ENCODE measurements around the gene ATP1B1.
A peak's percentile ranks its signal among the peaks of the same experiment; 100 is the strongest.

Gene ATP1B1

DNA sequence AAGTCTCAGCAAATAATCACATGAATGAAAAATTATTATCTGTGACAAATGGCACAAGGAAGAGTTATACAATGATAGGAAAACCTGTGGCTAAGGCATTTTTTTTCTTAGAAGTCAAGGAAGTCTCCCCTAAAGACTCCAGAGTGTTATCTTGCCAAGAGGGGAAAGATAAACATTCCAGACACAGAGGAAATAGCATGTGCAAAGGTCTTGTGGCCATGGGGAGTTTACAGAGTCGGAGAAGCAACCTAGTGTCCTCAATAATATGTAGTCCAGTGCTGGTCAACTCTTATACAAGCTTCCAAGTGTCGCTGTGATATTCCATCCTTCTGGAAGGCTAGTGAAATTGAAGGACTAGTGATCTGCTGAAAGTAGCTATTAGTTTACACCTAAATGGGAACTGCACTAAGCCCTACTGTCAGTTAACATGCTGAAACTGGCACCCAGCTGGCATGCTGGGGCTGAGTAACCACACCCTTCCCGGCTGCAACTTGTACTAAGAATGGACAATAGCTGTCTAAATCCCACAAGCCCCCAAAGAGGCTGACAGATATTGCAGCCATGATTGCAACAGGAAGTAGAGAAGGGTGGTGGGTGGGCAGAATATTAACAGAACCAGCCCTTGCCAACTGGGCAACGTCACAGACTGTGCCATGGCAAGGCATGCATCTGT, 11.5 kb upstream of the ATP1B1 start:
- DNase-seq = no peak

DNA sequence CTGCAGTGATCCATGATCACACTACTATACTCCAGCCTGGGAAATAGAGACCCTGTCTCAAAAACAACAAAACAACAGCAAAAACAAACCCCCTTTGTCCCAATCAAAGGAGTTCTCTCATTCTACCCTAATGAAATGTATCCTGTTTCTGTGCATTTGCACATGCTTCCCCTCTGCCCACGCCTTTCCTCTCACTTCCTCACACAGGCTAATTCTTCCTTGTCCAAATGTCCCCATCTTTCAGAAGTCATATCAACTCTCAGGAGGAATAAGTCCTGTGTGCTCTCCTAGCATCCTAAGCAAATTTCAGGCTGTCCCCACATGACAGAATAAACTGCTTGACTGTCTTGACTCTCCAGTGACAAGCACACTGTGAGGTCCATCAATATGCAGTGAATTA, 8.1 kb upstream of the ATP1B1 start:
- DNase-seq = no peak

DNA sequence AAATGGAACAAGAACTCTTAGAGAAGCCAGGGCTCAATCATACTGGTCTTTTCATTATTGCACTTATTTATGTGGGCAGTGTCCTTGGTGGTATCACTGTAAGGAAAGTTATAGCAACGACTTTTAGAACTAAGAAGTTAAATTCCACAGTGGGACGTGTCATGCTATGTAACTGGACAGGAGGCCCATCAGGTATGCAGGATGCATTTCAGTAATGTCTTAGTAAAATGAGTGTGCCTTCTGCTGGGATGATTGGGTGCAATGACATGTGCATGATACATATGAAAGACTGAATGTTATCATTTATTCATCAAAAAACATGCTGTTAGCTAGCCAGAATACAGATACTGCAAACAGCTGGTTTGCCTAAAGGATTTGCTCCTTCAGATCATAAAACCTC, 6.9 kb upstream of the ATP1B1 start:
- no peak for DNase-seq

DNA sequence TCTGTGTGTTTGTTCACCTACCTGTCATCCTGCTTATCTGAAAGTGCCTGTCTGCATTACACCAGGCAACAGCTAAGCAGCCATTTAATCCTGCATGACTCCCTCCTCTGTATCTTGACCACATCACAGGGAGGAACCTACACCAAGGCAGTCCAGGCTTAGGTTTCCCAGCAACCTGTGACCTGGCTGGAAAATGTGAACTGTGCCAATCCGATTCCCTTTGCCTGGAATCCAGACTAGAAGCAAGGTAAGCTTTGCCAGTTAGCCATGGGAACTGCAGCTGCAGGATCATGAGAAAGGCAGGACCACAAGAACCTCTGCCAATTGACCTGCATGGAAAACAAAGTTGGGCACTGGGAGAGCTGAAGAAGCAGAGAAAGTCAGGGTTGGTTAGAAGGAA, 6.3 kb upstream of the ATP1B1 start:
- DNase-seq = peak in 3 of 14 donors; percentile 29 to 37 (median 30)

DNA sequence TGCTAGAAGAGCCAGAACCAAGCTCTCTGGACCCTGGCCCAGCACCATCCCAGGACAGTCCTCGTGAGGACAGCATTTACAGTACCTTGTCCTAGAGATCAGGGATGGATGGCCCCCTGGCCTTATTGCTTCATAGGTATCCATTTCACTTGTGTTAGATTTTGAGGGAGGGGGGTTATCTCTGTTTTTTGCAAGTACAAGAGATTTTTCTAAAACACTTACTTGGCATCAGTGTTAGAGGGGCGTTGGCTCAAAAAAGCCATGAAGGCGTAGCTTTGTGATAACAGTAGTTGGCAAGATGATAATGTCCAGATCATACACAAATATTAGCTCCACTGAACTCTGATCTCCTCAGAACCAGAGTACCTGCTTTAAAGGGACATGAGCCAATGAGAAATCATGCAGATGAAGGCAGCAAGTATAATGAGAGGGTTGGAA, 5.8 kb upstream of the ATP1B1 start:
- DNase-seq = no peak

DNA sequence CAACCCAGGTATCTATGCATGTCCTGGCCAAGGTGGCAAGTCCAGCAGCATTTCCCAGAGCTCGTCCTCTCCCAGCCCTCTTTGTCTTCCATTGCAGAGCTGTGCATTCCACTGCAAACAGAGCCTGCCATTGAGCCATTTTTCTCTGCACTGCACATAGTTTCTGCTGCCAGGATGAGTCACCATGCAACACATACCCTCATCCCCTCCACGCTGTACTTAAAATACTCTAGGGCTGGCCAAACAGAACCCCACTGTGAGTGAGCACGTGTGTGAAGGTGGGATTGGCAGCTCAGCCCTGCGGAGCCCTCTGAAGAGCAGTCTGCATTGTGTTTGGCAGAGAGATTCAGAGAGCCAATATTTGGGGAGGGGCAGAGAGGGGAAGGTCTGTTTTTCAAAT, 3.9 kb upstream of the ATP1B1 start:
- peak in 7 of 14 donors; percentile 46 to 77 (median 57) for DNase-seq

DNA sequence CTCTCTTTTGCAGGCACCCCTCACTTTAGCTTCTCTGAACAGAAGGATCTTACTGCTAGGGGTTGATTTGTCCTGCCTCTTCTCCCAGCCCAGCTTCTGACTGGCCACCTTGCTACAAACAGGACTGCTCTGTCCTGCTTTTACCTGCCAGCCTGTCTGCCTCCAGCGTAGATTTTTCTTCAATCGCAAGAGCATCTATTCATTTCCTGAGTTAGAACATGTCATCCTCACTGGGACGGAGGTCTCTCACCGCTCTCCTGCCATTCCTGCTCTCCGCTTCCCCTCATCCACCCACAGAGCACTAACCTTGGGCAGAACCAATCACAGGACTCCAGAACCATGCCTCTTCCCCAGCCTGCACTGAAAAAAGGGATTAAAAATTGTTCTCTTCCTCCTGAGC, 3.5 kb upstream of the ATP1B1 start:
- peak in 2 of 14 donors; percentile 55 to 60 for DNase-seq

DNA sequence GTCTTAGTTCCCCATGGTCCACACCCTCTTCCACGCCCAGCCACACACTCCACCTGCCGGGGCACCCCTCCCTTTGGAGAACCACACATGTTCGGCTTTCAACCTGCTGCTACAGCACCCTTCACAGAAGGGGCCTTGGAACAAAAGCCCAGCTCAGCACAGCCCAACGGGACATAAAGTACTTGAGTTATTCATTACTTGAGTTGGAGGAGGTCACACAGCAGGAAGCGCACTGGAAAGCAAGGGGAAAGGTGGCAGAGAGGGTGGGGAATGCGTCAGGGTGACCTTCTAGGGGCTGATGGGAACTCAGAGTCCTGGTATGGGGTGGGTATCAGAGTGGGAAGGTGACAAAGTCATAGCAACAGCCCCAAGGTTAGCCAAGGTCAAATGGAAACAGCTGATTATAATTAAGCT, 3.0 kb upstream of the ATP1B1 start:
- no peak for DNase-seq

DNA sequence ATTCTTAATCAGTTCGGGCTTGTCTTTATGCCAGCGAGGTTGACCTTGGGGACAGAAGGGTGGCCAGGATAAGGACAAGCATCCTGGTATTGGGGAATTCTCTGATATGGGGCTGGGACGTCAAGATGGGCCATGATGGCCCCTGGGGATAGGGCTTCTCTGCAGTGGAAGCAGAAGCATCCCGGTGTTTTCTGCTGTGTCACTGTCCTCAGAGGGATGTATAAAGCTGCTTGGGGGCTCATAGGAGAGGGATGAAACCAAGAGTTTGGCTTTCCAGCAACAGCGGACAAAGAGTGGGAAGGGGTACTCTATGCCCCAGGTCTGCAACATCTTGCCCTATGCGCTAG, 1.4 kb upstream of the ATP1B1 start:
- DNase-seq = peak in 2 of 14 donors; percentile 59 to 60

DNA sequence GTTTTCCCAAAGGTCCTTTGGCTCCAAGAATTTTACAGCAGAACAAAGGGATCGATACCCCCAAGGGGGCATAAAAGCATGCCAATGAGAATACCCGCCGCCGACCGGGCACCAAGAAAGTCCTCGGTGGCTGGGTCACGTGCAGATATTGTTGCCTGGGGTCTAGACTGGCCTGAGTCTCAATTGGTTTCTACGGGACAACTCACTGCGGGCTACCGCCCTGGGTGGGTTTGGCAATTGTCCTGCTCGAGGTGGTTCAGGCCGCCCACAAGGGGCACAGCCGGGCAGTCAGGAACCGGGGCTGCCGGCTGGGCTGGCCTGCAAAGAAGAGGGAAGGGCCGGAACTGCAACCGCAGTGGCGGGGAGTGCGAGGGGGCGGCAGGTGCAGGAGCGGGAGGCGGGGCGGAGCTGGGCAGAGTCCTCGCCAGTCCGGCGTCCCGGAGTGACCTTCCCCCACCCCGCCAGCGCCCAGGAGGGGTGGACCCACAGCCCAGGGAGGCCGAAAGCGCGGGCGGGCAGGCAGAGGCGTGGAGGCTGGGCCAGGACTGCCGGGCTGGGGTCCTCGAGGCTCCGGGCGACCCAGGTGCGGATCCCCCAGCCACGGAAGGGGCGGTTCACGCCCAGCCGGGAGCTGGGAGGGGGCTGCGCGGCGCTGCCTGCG, 926 bp upstream of the ATP1B1 start:
- DNase-seq = peak in 10 of 14 donors; percentile 54 to 91 (median 86)

DNA sequence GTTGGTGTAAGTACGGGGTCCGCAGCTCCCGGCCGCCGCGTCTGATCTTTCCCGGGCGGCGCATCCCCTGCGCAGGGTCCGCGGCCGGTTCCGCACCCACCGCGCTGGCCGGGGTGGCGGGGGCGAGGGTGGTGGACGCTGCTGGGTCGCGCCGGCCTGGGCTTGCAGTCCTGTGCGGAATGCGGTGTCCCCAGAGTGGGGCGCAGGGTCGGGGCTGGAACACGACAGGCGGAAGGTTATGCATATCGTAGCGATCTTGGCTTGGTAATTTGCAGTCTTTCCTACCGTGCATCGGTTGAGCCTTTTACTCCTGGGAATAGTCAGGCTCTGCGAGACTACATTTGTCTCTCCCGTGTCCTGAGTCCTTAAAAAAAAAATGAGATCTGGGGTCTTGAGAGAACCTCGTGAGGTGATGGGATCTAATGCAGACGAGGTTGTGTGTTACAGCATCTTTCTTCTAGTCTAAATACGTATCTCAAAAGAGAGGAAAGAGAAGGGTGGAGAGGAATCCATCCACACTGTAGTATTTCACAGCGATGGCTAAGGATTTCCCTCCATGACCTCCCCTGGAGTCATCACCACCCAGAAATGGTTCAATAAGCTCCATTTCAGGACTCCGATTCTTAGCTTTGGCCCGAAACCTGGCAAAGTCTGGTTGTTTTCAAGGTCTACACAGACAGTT, 572 bp downstream of the ATP1B1 start:
- DNase-seq = peak in 3 of 14 donors; percentile 48 to 67 (median 57)

DNA sequence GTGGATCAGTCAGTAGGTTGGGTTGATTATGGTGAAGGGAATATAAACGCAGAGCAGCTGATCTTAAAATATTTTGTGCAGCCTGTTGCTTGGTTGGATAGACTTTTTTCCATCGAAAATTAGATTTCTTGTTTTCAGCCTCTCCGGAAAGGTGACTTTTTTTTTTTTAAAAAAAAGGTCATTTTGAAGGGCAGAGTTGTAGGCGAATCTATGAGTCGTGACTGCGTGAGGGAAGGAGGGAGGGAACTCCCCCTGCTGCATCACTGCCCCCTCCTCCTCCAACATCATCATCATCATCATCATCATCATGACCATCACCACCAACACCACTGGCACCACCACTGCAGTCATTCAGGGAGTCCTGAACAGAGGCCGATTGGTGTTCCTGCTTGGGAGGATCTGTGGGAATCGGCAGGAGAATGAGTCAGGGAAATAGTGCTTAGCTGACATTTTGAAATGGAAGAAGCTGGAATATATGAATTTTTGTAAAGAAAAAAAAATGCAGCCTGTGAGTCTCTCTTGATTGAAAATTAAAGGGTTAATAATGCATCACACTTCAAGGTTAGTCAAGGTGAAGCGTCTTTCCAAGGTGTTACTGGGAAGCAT, 1.2 kb downstream of the ATP1B1 start:
- peak in 3 of 14 donors; percentile 36 to 58 (median 42) for DNase-seq

DNA sequence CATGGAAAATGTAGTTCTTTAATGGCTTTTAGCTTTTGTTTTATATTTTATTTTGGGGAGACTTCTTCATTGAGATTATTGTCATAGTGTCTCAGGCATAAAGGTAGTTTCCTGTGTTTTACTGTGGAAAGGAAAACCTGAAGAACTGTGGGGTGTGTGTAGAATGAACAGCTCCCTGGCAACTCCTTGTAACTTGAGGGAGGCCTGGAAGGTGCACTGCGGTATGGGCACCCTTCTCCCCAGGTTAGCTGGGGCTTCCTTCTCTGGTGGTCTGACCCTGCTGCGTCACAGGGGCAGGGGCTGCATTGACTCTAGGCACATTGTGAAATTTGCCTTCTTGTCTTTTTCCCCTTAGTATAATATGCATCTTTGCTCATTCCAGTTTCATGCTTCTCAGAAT, 1.7 kb downstream of the ATP1B1 start:
- DNase-seq = peak in 1 of 14 donors; percentile 52

DNA sequence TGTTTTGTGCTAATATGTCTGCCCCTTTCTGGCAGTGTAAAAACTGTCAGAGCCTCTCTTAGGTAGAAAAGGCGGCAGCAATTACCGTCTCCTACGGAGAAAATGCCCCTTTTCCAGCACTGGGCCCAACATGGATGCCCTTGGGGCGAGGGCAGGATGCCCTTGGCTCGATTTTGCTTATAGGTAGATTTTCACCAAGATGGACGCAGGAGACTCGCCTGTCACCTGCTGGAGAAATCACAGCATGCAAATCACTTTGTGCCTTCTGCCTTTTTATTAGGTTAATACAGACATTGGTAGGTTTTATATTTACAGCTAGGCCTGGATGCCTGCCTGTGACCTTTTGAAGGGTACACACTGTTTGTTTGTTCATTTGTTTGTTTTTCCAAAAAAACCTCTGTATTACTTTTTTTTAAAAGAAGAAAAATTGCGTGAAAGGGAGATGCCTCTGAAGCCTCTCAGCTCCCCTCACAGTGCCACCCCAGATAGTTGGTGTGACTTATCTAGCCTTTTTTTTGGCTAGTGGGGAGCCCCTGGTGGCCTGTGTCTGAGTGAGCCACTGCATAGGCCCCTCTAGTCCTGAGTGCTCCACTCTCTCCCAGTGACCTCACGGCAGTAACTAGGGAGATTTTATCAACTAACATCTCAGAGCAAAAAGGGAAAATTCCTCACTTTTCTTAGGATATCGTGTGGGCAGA, 2.5 kb downstream of the ATP1B1 start:
- peak in 5 of 14 donors; percentile 20 to 52 (median 47) for DNase-seq

DNA sequence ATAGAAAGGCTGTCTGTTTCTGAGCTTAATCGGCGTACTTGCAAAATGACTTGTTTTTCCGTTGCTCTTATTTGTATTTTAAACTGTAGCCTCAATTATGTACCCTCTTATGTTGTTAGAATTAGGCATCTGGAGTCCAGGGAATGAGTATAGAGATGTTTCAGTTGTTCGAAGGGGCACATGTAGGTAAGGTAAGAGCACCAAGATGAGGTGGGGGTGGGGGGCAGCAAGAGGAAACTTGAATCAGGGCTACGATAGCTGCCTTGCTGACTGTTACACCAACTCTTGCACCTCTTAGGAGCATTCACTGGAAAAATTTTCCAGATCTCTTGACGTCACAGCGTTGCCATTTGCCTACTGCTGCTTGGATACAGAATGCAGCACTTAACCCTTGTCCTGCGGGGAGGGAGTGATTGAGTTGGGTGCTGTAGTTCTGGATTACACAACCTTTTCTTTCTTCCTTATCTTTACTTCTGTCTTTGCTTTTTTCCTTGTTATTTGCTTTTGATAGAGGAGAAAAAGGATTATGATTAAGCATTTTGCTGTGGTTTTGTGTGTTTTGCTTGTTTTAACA, 3.2 kb downstream of the ATP1B1 start:
- peak in 10 of 14 donors; percentile 21 to 73 (median 35) for DNase-seq

DNA sequence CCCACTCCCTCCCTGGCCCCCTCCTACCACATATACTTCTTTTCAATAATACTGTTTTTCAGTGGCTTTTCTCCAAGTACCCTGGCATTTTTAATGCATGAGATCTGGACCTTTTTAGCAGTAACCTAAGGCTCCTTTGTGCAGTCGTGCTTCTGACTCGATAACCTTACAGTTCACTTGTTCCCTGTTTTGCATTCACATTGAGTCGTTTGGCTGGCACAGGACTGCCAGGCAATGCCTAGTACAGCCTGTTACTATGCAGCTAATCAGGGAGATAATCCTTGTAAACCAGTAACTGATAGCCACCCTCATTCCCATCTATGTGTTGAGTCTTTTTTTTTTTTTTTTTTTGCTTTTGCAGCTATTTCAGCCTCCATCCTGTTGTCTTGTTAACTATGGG, 3.7 kb downstream of the ATP1B1 start:
- DNase-seq = peak in 1 of 14 donors; percentile 27

DNA sequence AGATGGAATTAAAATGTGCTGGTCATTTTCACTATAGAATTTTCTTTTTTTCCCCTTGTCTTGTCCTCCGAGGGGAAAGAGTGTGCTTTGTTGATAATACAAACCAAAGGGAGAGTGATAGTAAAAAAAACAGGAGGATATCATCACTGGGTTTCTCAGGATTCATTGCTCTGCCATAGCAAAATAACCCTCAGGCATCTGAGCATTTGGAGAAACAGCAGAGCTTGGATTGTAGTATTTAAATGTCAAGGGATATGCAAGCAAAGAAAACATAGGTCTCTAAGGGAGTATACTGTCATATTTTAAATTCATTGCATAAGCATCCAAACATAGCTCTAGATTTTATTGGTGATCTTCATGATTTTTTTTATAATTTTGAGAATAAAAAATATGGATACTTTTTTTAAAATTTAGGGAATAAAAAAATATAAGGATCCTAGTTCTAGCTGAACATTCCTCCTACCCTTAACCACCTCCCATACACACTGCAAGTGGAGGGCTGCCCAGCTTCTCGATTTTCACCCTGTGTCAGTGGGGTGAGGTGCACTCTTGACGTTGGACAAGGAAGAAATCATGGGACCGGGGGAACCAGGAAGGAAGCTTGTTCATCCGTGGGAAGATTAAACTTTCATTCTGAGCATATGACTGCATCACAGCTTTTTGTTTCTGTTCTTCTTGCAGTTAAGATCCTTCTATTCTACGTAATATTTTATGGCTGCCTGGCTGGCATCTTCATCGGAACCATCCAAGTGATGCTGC, 4.4 kb downstream of the ATP1B1 start:
- peak in 1 of 14 donors; percentile 19 for DNase-seq

DNA sequence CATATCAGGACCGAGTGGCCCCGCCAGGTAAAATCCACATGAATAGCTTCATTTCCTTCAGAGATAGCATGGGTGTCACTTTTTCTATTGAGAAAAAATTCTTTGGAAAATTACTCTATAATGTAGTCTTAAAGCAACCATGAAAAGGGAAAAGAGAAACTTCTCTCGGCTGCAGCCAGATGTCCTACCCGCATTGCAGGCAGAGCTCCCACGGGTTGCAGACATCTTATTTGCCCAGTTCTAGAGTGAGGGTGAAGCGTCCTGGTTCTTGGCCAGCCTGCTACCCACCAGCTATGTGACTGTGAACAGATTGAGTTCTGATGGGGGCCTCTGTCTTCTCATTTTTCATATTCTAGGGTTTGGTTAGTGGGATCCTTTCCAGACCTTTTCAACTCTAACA, 5.0 kb downstream of the ATP1B1 start:
- no peak for DNase-seq

DNA sequence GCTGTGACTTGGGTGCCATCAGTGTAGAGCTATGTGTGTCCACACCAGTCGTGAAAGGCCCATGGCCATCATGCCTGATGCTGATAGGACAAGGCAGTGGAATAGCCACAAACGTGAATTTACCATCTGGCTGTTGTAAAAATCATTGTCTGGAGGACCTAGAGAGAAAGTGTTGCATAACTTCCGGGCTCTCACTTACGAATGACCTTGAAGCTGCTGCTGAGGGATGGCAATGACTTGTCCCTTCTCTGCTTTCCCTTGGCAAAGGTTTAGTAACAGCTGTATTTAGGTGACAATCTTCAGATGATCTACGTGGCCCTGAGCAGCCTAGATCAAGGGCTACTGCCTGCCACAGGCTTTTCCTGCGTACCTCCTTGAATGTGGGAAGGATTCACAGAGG, 5.8 kb downstream of the ATP1B1 start:
- DNase-seq = no peak

DNA sequence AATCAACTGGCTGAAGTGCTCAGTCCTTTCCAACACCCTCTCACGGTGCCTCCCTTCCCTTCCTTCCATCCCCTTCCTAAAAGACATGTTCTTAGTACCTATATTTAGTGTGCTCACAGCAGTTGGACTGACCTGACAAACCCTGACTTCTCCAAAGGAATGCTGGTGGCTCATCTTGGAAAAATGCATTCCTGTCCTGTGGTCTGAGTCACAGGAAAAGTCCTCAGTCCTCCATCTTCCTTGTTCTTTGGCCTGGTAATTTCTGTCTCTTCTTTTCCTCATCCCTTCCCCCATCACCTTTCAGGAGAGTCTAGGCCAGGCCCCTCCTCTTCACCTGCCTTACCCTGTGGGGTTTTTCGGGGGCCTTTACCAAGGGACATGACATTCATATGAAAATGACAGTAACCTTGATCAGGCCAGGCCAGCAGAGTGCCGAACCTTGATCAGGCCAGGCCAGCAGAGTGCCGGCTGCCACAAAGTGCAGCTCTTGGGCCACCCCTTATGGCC, 7.2 kb downstream of the ATP1B1 start:
- DNase-seq = no peak

Data from C1 segment of cervical spinal cord (tissue), 14 donors.